Measurements from ENCODE around the gene APC2.
A peak's percentile ranks its signal among the peaks of the same experiment; 100 is the strongest.

APC2 gene

GRCh38 chr19:1503925-1504773, 54.2 kb downstream of the APC2 start:
- no peak for DNase-seq (ENCODE audit: low read depth, low spot score)
- H3K4me3 ChIP-seq (ENCODE audit: low read length) = no peak overlapping the region

- DNase-seq (ENCODE audit: low read depth, low spot score) = no peak
- H3K4me3 ChIP-seq (ENCODE audit: low read length) = no peak overlapping the region
Observed at GRCh38 chr19:1505012-1505411, 55.1 kb downstream of the APC2 start.

- DNase-seq (ENCODE audit: low read depth, low spot score) = no peak
- no peak overlapping the region for H3K4me3 ChIP-seq (ENCODE audit: low read length)
Observed at GRCh38 chr19:1505991-1506881, 56.3 kb downstream of the APC2 start.

GRCh38 chr19:1507192-1507660, 57.3 kb downstream of the APC2 start:
- DNase-seq (ENCODE audit: low read depth, low spot score) = no peak
- peak overlapping the region; percentile 27 for H3K4me3 ChIP-seq (ENCODE audit: low read length)

- DNase-seq (ENCODE audit: low read depth, low spot score) = peak; percentile 95
- peak overlapping the region; percentile 60 for H3K4me3 ChIP-seq (ENCODE audit: low read length)
Observed at GRCh38 chr19:1507763-1508506, 58.0 kb downstream of the APC2 start.

GRCh38 chr19:1508507-1508856, 58.6 kb downstream of the APC2 start:
- H3K4me3 ChIP-seq (ENCODE audit: low read length) = peak overlapping the region; percentile 46
- no peak for DNase-seq (ENCODE audit: low read depth, low spot score)

GRCh38 chr19:1509602-1510441, 59.9 kb downstream of the APC2 start:
- no peak overlapping the region for H3K4me3 ChIP-seq (ENCODE audit: low read length)
- DNase-seq (ENCODE audit: low read depth, low spot score) = no peak

- no peak overlapping the region for H3K4me3 ChIP-seq (ENCODE audit: low read length)
- no peak for DNase-seq (ENCODE audit: low read depth, low spot score)
Observed at GRCh38 chr19:1510442-1510806, 60.5 kb downstream of the APC2 start.

GRCh38 chr19:1510807-1511206, 60.9 kb downstream of the APC2 start:
- no peak overlapping the region for H3K4me3 ChIP-seq (ENCODE audit: low read length)
- no peak for DNase-seq (ENCODE audit: low read depth, low spot score)

GRCh38 chr19:1511318-1512317, 61.7 kb downstream of the APC2 start:
- no peak for DNase-seq (ENCODE audit: low read depth, low spot score)
- peak overlapping the region; percentile 57 for H3K4me3 ChIP-seq (ENCODE audit: low read length)

- peak within 1 kb of the TSS; percentile 57 for H3K4me3 ChIP-seq (ENCODE audit: low read length)
- DNase-seq (ENCODE audit: low read depth, low spot score) = peak; percentile 51
Observed at GRCh38 chr19:1512671-1513498, 63.0 kb downstream of the APC2 start, which contains the start of gene ADAMTSL5. Gene ADAMTSL5 (minus strand): TSS chr19:1513019. CDS start chr19:1510943, 2,076 bp downstream.

- DNase-seq (ENCODE audit: low read depth, low spot score) = no peak
Observed at GRCh38 chr19:1513499-1514294, 63.8 kb downstream of the APC2 start.

GRCh38 chr19:1514295-1514661, 64.4 kb downstream of the APC2 start:
- DNase-seq (ENCODE audit: low read depth, low spot score) = no peak
- no peak overlapping the region for H3K4me3 ChIP-seq (ENCODE audit: low read length)

More at GRCh38 chr19:1513499-1514294, 63.8 kb downstream of the APC2 start:
- H3K4me3 ChIP-seq (ENCODE audit: low read length) = peak overlapping the region; percentile 38

- DNase-seq (ENCODE audit: low read depth, low spot score) = no peak
- no peak overlapping the region for H3K4me3 ChIP-seq (ENCODE audit: low read length)
Observed at GRCh38 chr19:1514986-1515721, 65.2 kb downstream of the APC2 start.

GRCh38 chr19:1516395-1516753, 66.5 kb downstream of the APC2 start:
- no peak overlapping the region for H3K4me3 ChIP-seq (ENCODE audit: low read length)
- DNase-seq (ENCODE audit: low read depth, low spot score) = peak; percentile 52

Data from Jurkat, Clone E6-1 (cell line).